HG02763 (cell line): Measurements from ENCODE around the gene ADAMTS12.

ENCODE experiments used
- ATAC-seq: cut with Tn5 transposase; IDR thresholded peaks from one replicate; pipeline ENCODE4 v1.9.1; 2021; ENCODE audit warnings: mild to moderate bottlenecking, moderate library complexity; ENCODE audit not compliant: unreplicated experiment

ADAMTS12 gene

GRCh38 chr5:33726422-33727165 is 165.2 kb downstream of the ADAMTS12 start:
- no peak for ATAC-seq

- ATAC-seq, result no peak
Observed at GRCh38 chr5:33725806-33726205, 166.0 kb downstream of the ADAMTS12 start.

- no peak for ATAC-seq
Observed at GRCh38 chr5:33721491-33722200, 170.1 kb downstream of the ADAMTS12 start.

- ATAC-seq, result no peak
Observed at GRCh38 chr5:33720176-33720575, 171.6 kb downstream of the ADAMTS12 start.

- no peak for ATAC-seq
Observed at GRCh38 chr5:33719769-33720168, 172.0 kb downstream of the ADAMTS12 start.

GRCh38 chr5:33715661-33716060 is 176.1 kb downstream of the ADAMTS12 start:
- no peak for ATAC-seq

- ATAC-seq, result no peak
Observed at GRCh38 chr5:33713136-33713765, 178.5 kb downstream of the ADAMTS12 start.

GRCh38 chr5:33712664-33713063 is 179.1 kb downstream of the ADAMTS12 start:
- no peak for ATAC-seq

- ATAC-seq, result no peak
Observed at GRCh38 chr5:33711094-33711679, 180.6 kb downstream of the ADAMTS12 start.

GRCh38 chr5:33702867-33703266 is 188.9 kb downstream of the ADAMTS12 start:
- no peak for ATAC-seq

- ATAC-seq, result no peak
Observed at GRCh38 chr5:33701951-33702350, 189.8 kb downstream of the ADAMTS12 start.

GRCh38 chr5:33701251-33701650 is 190.5 kb downstream of the ADAMTS12 start:
- ATAC-seq, result no peak

GRCh38 chr5:33696411-33696810 is 195.4 kb downstream of the ADAMTS12 start:
- no peak for ATAC-seq

GRCh38 chr5:33692980-33693379 is 198.8 kb downstream of the ADAMTS12 start:
- no peak for ATAC-seq

- no peak for ATAC-seq
Observed at GRCh38 chr5:33691856-33692255, 199.9 kb downstream of the ADAMTS12 start.

GRCh38 chr5:33690374-33691135 is 201.2 kb downstream of the ADAMTS12 start:
- no peak for ATAC-seq

GRCh38 chr5:33688526-33688925 is 203.3 kb downstream of the ADAMTS12 start:
- ATAC-seq, result no peak

GRCh38 chr5:33688066-33688465 is 203.7 kb downstream of the ADAMTS12 start:
- ATAC-seq, result no peak

- ATAC-seq, result no peak
Observed at GRCh38 chr5:33685873-33686755, 205.7 kb downstream of the ADAMTS12 start.
